ENCODE results near the gene FGF8. TPM values are rescaled to one million over a fixed set of nuclear protein-coding genes. Genes with fewer than 3 reads are reported as not detected.

The FGF8 gene
- total and polyA plus RNA-seq, 2 of the 13 experiments (the other 11 are each of a cell fraction or from before 2014, with no cell fraction given) = not detected

- TF ChIP-seq ZNF687 (CRISPR knock-in tag; IDR thresholded peaks at IDR 0.05) = peak; percentile 66
- TF ChIP-seq SIN3A (IDR thresholded peaks at IDR 0.05; ENCODE audit: borderline replicate concordance, low read depth, low read length) = 0 out of 2 replicates have a peak, but pooled peaks have one; percentile 51
- TF ChIP-seq MTF2 (CRISPR knock-in tag; IDR thresholded peaks at IDR 0.05; ENCODE audit: borderline replicate concordance) = peak; percentile 32; the same call in 1 of the 2 replicates
- peak; percentile 34; the same call in 1 of the 2 replicates for TF ChIP-seq YEATS2 (CRISPR knock-in tag; IDR thresholded peaks at IDR 0.05; ENCODE audit: borderline replicate concordance)
- 0 out of 2 replicates have a peak, but pooled peaks have one; percentile 84 for TF ChIP-seq NCOA1 (CRISPR knock-in tag; IDR thresholded peaks at IDR 0.05)
- no peak for TF ChIP-seq ZKSCAN5 (CRISPR knock-in tag; IDR thresholded peaks at IDR 0.05)
- TF ChIP-seq KDM2A (CRISPR knock-in tag; IDR thresholded peaks at IDR 0.05; ENCODE audit: borderline replicate concordance, low read depth) = peak; percentile 79
- peak; percentile 100 for TF ChIP-seq FOXK2 (IDR thresholded peaks at IDR 0.05)
- no peak for TF ChIP-seq THYN1 (CRISPR knock-in tag; IDR thresholded peaks at IDR 0.05; ENCODE audit: borderline replicate concordance, low read depth)
- peak; percentile 36; the same call in 1 of the 2 replicates for TF ChIP-seq ZGPAT (CRISPR knock-in tag; IDR thresholded peaks at IDR 0.05)
- TF ChIP-seq FOSL2 (CRISPR knock-in tag; IDR thresholded peaks at IDR 0.05) = no peak; the same call in 1 of the 2 replicates
- TF ChIP-seq PRDM10 (CRISPR knock-in tag; IDR thresholded peaks at IDR 0.05; ENCODE audit: low read depth) = peak; percentile 99
Measured at GRCh38 chr10:101818119-101818871, 42.4 kb upstream of the FGF8 start, which contains the start of gene OGA (continued).
